ENCODE measurements around the gene PPP1R12A.

Gene PPP1R12A

GRCh38 chr12:79828924-79829323 is 106.0 kb downstream of the PPP1R12A start:
- H3K4me3 ChIP-seq (ENCODE audit: low read depth, low read length), result no peak overlapping the region
- H3K4me1 ChIP-seq (ENCODE audit: control insufficient read depth, insufficient read depth, low read length), result peaks cover 3% of the 10 kb centered on the region; the same call in 1 of the 2 replicates
- TF ChIP-seq ZNF501 (tag by site-specific recombination; IDR thresholded peaks at IDR 0.05) (no peak), ZNF830 (tag by site-specific recombination; IDR thresholded peaks at IDR 0.05; ENCODE audit: low read depth) (no peak), ZNF449 (tag by site-specific recombination; IDR thresholded peaks at IDR 0.05) (no peak), ZNF510 (tag by site-specific recombination; IDR thresholded peaks at IDR 0.05; ENCODE audit: insufficient replicate concordance) (no peak), ZNF354C (tag by site-specific recombination; IDR thresholded peaks at IDR 0.05; ENCODE audit: borderline replicate concordance, low read depth) (no peak), ZNF561 (tag by site-specific recombination; IDR thresholded peaks at IDR 0.05; ENCODE audit: borderline replicate concordance) (no peak), SCRT1 (tag by site-specific recombination; IDR thresholded peaks at IDR 0.05; ENCODE audit: borderline replicate concordance) (no peak), ZNF626 (tag by site-specific recombination; IDR thresholded peaks at IDR 0.05) (no peak), ZNF580 (tag by site-specific recombination; IDR thresholded peaks at IDR 0.05) (no peak), ZNF19 (tag by site-specific recombination; IDR thresholded peaks at IDR 0.05; ENCODE audit: low read depth) (no peak), ZNF473 (tag by site-specific recombination; IDR thresholded peaks at IDR 0.05) (no peak)
- CTCF ChIA-PET, result interaction anchor here (0.5 kb wide), 1 partner anchor 1602 kb away, joined by 4 read pairs; no protein-coding TSS in a partner anchor
- peaks cover 7 to 12% of the 10 kb centered on the region in 2 experiments for H3K36me3 ChIP-seq (ENCODE audit: control insufficient read depth in 2 of 2, insufficient read depth in 1 of 2, low read length in 2 of 2)
- no peaks in the 10 kb centered on the region for H3K9me3 ChIP-seq (ENCODE audit: control insufficient read depth, insufficient read depth, low read depth, low read length)
- H3K27ac ChIP-seq (ENCODE audit: extremely low read depth, low read depth, low read length), result no peak overlapping the region
- POLR2A ChIA-PET, result interaction anchor here (0.9 kb wide), 1 partner anchor 8 kb away, joined by 3 read pairs; no protein-coding TSS in a partner anchor

GRCh38 chr12:79827484-79827883 is 107.4 kb downstream of the PPP1R12A start:
- no peaks in the 10 kb centered on the region for H3K9me3 ChIP-seq (ENCODE audit: control insufficient read depth, insufficient read depth, low read depth, low read length)
- CTCF ChIA-PET, result no interaction called here
- H3K4me1 ChIP-seq (ENCODE audit: control insufficient read depth, insufficient read depth, low read length), result peaks cover 3% of the 10 kb centered on the region; the same call in 1 of the 2 replicates
- no peak for TF ChIP-seq HOXA7 (CRISPR knock-in tag; IDR thresholded peaks at IDR 0.05; ENCODE audit: borderline replicate concordance)
- no peak for TF ChIP-seq ZBTB7A (tag by site-specific recombination; IDR thresholded peaks at IDR 0.05; ENCODE audit: low read depth)
- no peak for TF ChIP-seq KLF16 (tag by site-specific recombination; IDR thresholded peaks at IDR 0.05)
- TF ChIP-seq ZNF704 (tag by site-specific recombination; IDR thresholded peaks at IDR 0.05), result no peak
- no peak for TF ChIP-seq ZNF621 (tag by site-specific recombination; IDR thresholded peaks at IDR 0.05)
- no peak for TF ChIP-seq ZNF18 (tag by site-specific recombination; IDR thresholded peaks at IDR 0.05)
- no peak for TF ChIP-seq MZF1 (tag by site-specific recombination; IDR thresholded peaks at IDR 0.05; ENCODE audit: borderline replicate concordance)
- TF ChIP-seq ZNF146 (tag by site-specific recombination; IDR thresholded peaks at IDR 0.05), result no peak
- no peak for TF ChIP-seq ZSCAN16 (tag by site-specific recombination; IDR thresholded peaks at IDR 0.05)
- TF ChIP-seq ZBTB26 (tag by site-specific recombination; optimal IDR thresholded peaks at IDR 0.05), result no peak
- no peak for TF ChIP-seq KLF8 (tag by site-specific recombination; IDR thresholded peaks at IDR 0.05)
- no peak for TF ChIP-seq ZNF366 (tag by site-specific recombination; conservative IDR thresholded peaks at IDR 0.05)
- no peak for TF ChIP-seq ZNF335 (tag by site-specific recombination; conservative IDR thresholded peaks at IDR 0.05)
- TF ChIP-seq ZNF37A (tag by site-specific recombination; IDR thresholded peaks at IDR 0.05), result no peak
- POLR2A ChIA-PET, result no interaction called here
- H3K4me3 ChIP-seq (ENCODE audit: low read depth, low read length), result no peak overlapping the region
- H3K36me3 ChIP-seq (ENCODE audit: control insufficient read depth in 2 of 2, insufficient read depth in 1 of 2, low read length in 2 of 2), result peaks cover 0 to 12% of the 10 kb centered on the region in 2 experiments
- H3K27ac ChIP-seq (ENCODE audit: extremely low read depth, low read depth, low read length), result no peak overlapping the region
